Regular cardiac myocyte (primary cell): Measurements from ENCODE around the gene PTPN14. TPM values are rescaled to one million over a fixed set of nuclear protein-coding genes. Genes with fewer than 3 reads are reported as not detected.

Experiments used
- total RNA-seq: library from RNA; depleted of rRNA; stranded (reverse); fragments of >200 nt; gene quantifications from 2 replicates; pipeline ENCODE4 v1.2.3, GENCODE V29; 2014

Gene PTPN14
- total RNA-seq = 35.0 and 45.2 TPM in 2 replicates

GRCh38 chr1:214551436-214552173, at the start of gene PTPN14:
Gene PTPN14, minus strand, starts transcription at chr1:214551602. Its CDS starts 86,799 bp downstream, at chr1:214464803.

Other genes with a start within 250 kb of the PTPN14 start
- gene CENPF, start 51.6 kb upstream of the PTPN14 start, total RNA-seq = 10.1 and 64.8 TPM in 2 replicates